GM10248 (cell line): ENCODE data around the gene ERN2.
A peak's percentile ranks its signal among the peaks of the same experiment; 100 is the strongest.

ENCODE experiments used
- CTCF ChIA-PET: fragments of 300-600 bp; sonication (Branson Sonifier 250); formaldehyde crosslinking; extraction: SDS; loops from one replicate; lab custom pipeline; 2021; ENCODE audit warnings: antibody characterized with exemption; lab: Yijun Ruan, JAX
- POLR2A ChIA-PET: fragments of 350-650 bp; sonication (Branson Sonifier 250); formaldehyde crosslinking; extraction: SDS; loops from one replicate; lab custom pipeline; 2020; ENCODE audit warnings: antibody characterized with exemption; lab: Yijun Ruan, JAX
- DNase-seq: peaks from one replicate; pipeline ENCODE4 v3.0.0; 2012; ENCODE audit errors: extremely low spot score
- CTCF ChIP-seq: IDR thresholded peaks from 2 replicates; pipeline ENCODE4 v1.5.1; 2012; ENCODE audit warnings: mild to moderate bottlenecking, low read depth; ENCODE audit errors: extremely low read depth, missing control alignments, control extremely low read depth

The ERN2 gene

GRCh38 chr16:23668225-23668624 is 44.8 kb downstream of the ERN2 start:
- TF ChIP-seq CTCF = no peak
- CTCF ChIA-PET = interaction anchor here (0.9 to 2.4 kb wide), 5 partner anchors 8 to 17 kb away, joined by 3 to 10 read pairs (median 4); partner anchors contain the start of gene PLK1
- POLR2A ChIA-PET = no interaction called here
- no peak for DNase-seq

GRCh38 chr16:23667355-23667659 is 45.7 kb downstream of the ERN2 start:
- no peak for TF ChIP-seq CTCF
- no peak for DNase-seq
- POLR2A ChIA-PET = no interaction called here
- CTCF ChIA-PET = interaction anchor here (1.1 to 1.5 kb wide), 3 partner anchors 10 to 343 kb away, joined by 3 to 4 read pairs (median 4); no protein-coding TSS in a partner anchor

- ChIA-PET CTCF (interaction anchor here (1.1 to 1.4 kb wide), 2 partner anchors 10 to 343 kb away, joined by 3 to 4 read pairs; no protein-coding TSS in a partner anchor), POLR2A (no interaction called here)
- no peak for DNase-seq
- TF ChIP-seq CTCF = no peak
Measured at GRCh38 chr16:23666571-23667354, 46.3 kb downstream of the ERN2 start.

- CTCF ChIA-PET = interaction anchor here (0.8 to 1.6 kb wide), 4 partner anchors 9 to 16 kb away, joined by 3 to 6 read pairs (median 6); no protein-coding TSS in a partner anchor
- no peak for DNase-seq
- POLR2A ChIA-PET = interaction anchor here (0.7 to 1.3 kb wide), 2 partner anchors 9 to 13 kb away, joined by 3 read pairs; no protein-coding TSS in a partner anchor
- TF ChIP-seq CTCF = no peak
Measured at GRCh38 chr16:23663918-23664317, 49.1 kb downstream of the ERN2 start.

GRCh38 chr16:23651943-23652468 is 61.0 kb downstream of the ERN2 start:
- peak; percentile 37 for DNase-seq
- TF ChIP-seq CTCF = no peak
- ChIA-PET CTCF (interaction anchor here (1.0 to 2.1 kb wide), 4 partner anchors 9 to 27 kb away, joined by 4 to 7 read pairs (median 5); partner anchors contain the start of gene PLK1), POLR2A (interaction anchor here (0.5 kb wide), 1 partner anchor 258 kb away, joined by 6 read pairs; no protein-coding TSS in a partner anchor)

GRCh38 chr16:23650674-23651416 is 62.2 kb downstream of the ERN2 start:
- ChIA-PET POLR2A (interaction anchor here (1.3 kb wide), 1 partner anchor 13 kb away, joined by 3 read pairs; no protein-coding TSS in a partner anchor), CTCF (interaction anchor here (1.0 to 2.1 kb wide), 7 partner anchors 11 to 93 kb away, joined by 3 to 7 read pairs (median 4); partner anchors contain the start of genes PLK1 and UBFD1)
- TF ChIP-seq CTCF = no peak
- no peak for DNase-seq
